Measurements from ENCODE around the gene HRK.

GRCh38 chr12:116808113-116809105, 72.8 kb downstream of the HRK start:
- TF ChIP-seq, protein P1, sequence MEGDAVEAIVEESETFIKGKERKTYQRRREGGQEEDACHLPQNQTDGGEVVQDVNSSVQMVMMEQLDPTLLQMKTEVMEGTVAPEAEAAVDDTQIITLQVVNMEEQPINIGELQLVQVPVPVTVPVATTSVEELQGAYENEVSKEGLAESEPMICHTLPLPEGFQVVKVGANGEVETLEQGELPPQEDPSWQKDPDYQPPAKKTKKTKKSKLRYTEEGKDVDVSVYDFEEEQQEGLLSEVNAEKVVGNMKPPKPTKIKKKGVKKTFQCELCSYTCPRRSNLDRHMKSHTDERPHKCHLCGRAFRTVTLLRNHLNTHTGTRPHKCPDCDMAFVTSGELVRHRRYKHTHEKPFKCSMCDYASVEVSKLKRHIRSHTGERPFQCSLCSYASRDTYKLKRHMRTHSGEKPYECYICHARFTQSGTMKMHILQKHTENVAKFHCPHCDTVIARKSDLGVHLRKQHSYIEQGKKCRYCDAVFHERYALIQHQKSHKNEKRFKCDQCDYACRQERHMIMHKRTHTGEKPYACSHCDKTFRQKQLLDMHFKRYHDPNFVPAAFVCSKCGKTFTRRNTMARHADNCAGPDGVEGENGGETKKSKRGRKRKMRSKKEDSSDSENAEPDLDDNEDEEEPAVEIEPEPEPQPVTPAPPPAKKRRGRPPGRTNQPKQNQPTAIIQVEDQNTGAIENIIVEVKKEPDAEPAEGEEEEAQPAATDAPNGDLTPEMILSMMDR (IDR thresholded peaks at IDR 0.05), result no peak
- TF ChIP-seq POLR2A (IDR thresholded peaks at IDR 0.05), result no peak
